ENCODE measurements around the gene UMODL1. TPM values are rescaled to one million over a fixed set of nuclear protein-coding genes. Genes with fewer than 3 reads are reported as not detected.

Gene UMODL1
- polyA plus RNA-seq, 3 donors = not detected

- peaks cover 10% of the 10 kb centered on the region for H3K4me1 Mint-ChIP-seq
- no peak overlapping the region for H3K4me3 ChIP-seq (replicated peaks in 1 of 3; ENCODE audit: low read depth in 2 of 3, low read length in 3 of 3)
- H3K36me3 Mint-ChIP-seq = no peaks in the 10 kb centered on the region
- H3K9me3 Mint-ChIP-seq = no peaks in the 10 kb centered on the region
- no peak overlapping the region for H3K27ac ChIP-seq (ENCODE audit: low read depth in 1 of 2, low read length in 2 of 2)
- H3K79me2 ChIP-seq (ENCODE audit: insufficient read depth, low read length) = no peaks in the 10 kb centered on the region
- no peaks in the 10 kb centered on the region for H4K20me1 ChIP-seq (ENCODE audit: insufficient read depth, low read length)
- intact Hi-C loops (cut with micrococcal nuclease) = loop anchor here (5.0 to 10.0 kb wide), 5 partner anchors 109 to 669 kb away; no protein-coding TSS in a partner anchor
- H3K27me3 Mint-ChIP-seq (ENCODE audit: low read depth in 3 of 3) = peaks cover 0 to 9% (median 6%) of the 10 kb centered on the region in 3 donors
- no peaks in the 10 kb centered on the region for H3K9me3 ChIP-seq (replicated peaks in 1 of 2; ENCODE audit: control insufficient read depth in 1 of 2, insufficient read depth in 1 of 2, low read length in 2 of 2)
- peaks cover 7% of the 10 kb centered on the region in 2 donors for H3K4me1 ChIP-seq (ENCODE audit: control insufficient read depth in 1 of 2, insufficient read depth in 2 of 2, low read length in 2 of 2)
- H2AFZ ChIP-seq (ENCODE audit: insufficient read depth, low read depth, low read length, poor library complexity, severe bottlenecking) = no peak overlapping the region
- no CpG with 5 or more reads among the region's 2 CpGs for WGBS (ENCODE audit: insufficient coverage)
- TF ChIP-seq CTCF (IDR thresholded peaks at IDR 0.05) = no peak
- no peak overlapping the region for H3K4me3 Mint-ChIP-seq
- no peak overlapping the region for H3K9ac ChIP-seq (ENCODE audit: insufficient read depth, low read length, poor library complexity, severe bottlenecking)
- H3K4me2 ChIP-seq (replicated peaks; ENCODE audit: extremely low read depth, low read length, poor library complexity, severe bottlenecking) = no peak overlapping the region
- no peaks in the 10 kb centered on the region for H3K36me3 ChIP-seq (replicated peaks in 1 of 2; ENCODE audit: control insufficient read depth in 1 of 2, insufficient read depth in 2 of 2, low read length in 2 of 2)
- no peak overlapping the region for H3K27ac Mint-ChIP-seq
- no peak for DNase-seq
- no peaks in the 10 kb centered on the region for H3K27me3 ChIP-seq (ENCODE audit: control insufficient read depth in 2 of 2, insufficient read depth in 2 of 2, low read length in 2 of 2)
These were observed 77.0 kb downstream of the UMODL1 start for GRCh38 chr21:42148097-42148496.

GRCh38 chr21:42148584-42148983 lies 77.5 kb downstream of the UMODL1 start:
- Histone ChIP-seq H3K27ac (ENCODE audit: low read depth in 1 of 2, low read length in 2 of 2) (no peak overlapping the region), H3K4me1 (ENCODE audit: control insufficient read depth in 1 of 2, insufficient read depth in 2 of 2, low read length in 2 of 2) (peaks cover 3 to 4% of the 10 kb centered on the region in 2 donors), H3K79me2 (ENCODE audit: insufficient read depth, low read length) (no peaks in the 10 kb centered on the region), H4K20me1 (ENCODE audit: insufficient read depth, low read length) (no peaks in the 10 kb centered on the region), H3K4me3 (replicated peaks in 1 of 3; ENCODE audit: low read depth in 2 of 3, low read length in 3 of 3) (no peak overlapping the region), H3K27me3 (ENCODE audit: control insufficient read depth in 2 of 2, insufficient read depth in 2 of 2, low read length in 2 of 2) (no peaks in the 10 kb centered on the region), H3K9ac (ENCODE audit: insufficient read depth, low read length, poor library complexity, severe bottlenecking) (no peak overlapping the region), H2AFZ (ENCODE audit: insufficient read depth, low read depth, low read length, poor library complexity, severe bottlenecking) (no peak overlapping the region), H3K36me3 (replicated peaks in 1 of 2; ENCODE audit: control insufficient read depth in 1 of 2, insufficient read depth in 2 of 2, low read length in 2 of 2) (no peaks in the 10 kb centered on the region), H3K4me2 (replicated peaks; ENCODE audit: extremely low read depth, low read length, poor library complexity, severe bottlenecking) (no peak overlapping the region), H3K9me3 (replicated peaks in 1 of 2; ENCODE audit: control insufficient read depth in 1 of 2, insufficient read depth in 1 of 2, low read length in 2 of 2) (no peaks in the 10 kb centered on the region)
- WGBS (ENCODE audit: insufficient coverage) = 97% methylated on average over 3 of the region's 3 CpGs
- H3K9me3 Mint-ChIP-seq = no peaks in the 10 kb centered on the region
- no peak overlapping the region for H3K27ac Mint-ChIP-seq
- H3K4me1 Mint-ChIP-seq = peaks cover 7% of the 10 kb centered on the region
- H3K27me3 Mint-ChIP-seq (ENCODE audit: low read depth in 3 of 3) = peaks cover 5 to 11% (median 6%) of the 10 kb centered on the region in 3 donors
- no peak overlapping the region for H3K4me3 Mint-ChIP-seq
- no peak for TF ChIP-seq CTCF (IDR thresholded peaks at IDR 0.05)
- H3K36me3 Mint-ChIP-seq = no peaks in the 10 kb centered on the region
- intact Hi-C loops (cut with micrococcal nuclease) = loop anchor here (5.0 to 10.0 kb wide), 5 partner anchors 109 to 669 kb away; no protein-coding TSS in a partner anchor
- DNase-seq = no peak
